Astrocyte (in vitro differentiated cells and primary cell): Measurements from ENCODE around the gene PRKCA. TPM values are rescaled to one million over a fixed set of nuclear protein-coding genes. Genes with fewer than 3 reads are reported as not detected.

Source experiments
- DNase-seq: peaks from one replicate; pipeline ENCODE4 v3.0.0-alpha.2; 2010; ENCODE audit warnings: low read depth
- FAIRE-seq: peaks from 2 replicates; lab custom pipeline; 2011; peaks lifted over from hg19 to GRCh38; lab: Jason Lieb, UNC
- H2AFZ ChIP-seq: 2 replicates; pipeline ENCODE4 v1.6.0; 2012; ENCODE audit warnings: low read depth, low read length, inconsistent platforms
- H3K27ac ChIP-seq: 2 replicates; pipeline ENCODE4 v1.5.1; 2011; ENCODE audit warnings: low read depth, low read length, inconsistent platforms
- H3K27me3 ChIP-seq: 2 replicates; pipeline ENCODE4 v1.6.0; 2011; ENCODE audit warnings: low read length, inconsistent platforms; ENCODE audit not compliant: insufficient read depth
- H3K36me3 ChIP-seq: 2 replicates; pipeline ENCODE4 v1.5.1; 2011; ENCODE audit warnings: low read length, inconsistent platforms; ENCODE audit not compliant: insufficient read depth
- H3K4me1 ChIP-seq: 2 replicates; pipeline ENCODE4 v1.5.1; 2011; ENCODE audit warnings: low read length, inconsistent platforms; ENCODE audit not compliant: insufficient read depth
- H3K4me2 ChIP-seq: 2 replicates; pipeline ENCODE4 v1.6.0; 2012; ENCODE audit warnings: low read length, inconsistent platforms
- H3K4me3 ChIP-seq: 2 replicates; pipeline ENCODE4 v1.5.1; 2011; ENCODE audit warnings: low read depth, mild to moderate bottlenecking, low read length, inconsistent platforms; ENCODE audit not compliant: insufficient read depth
- H3K79me2 ChIP-seq: 2 replicates; pipeline ENCODE4 v1.6.0; 2012; ENCODE audit warnings: mild to moderate bottlenecking, low read length, inconsistent platforms; ENCODE audit not compliant: insufficient read depth
- H3K9ac ChIP-seq: 2 replicates; pipeline ENCODE4 v1.6.0; 2012; ENCODE audit warnings: mild to moderate bottlenecking, low read length, inconsistent platforms
- H3K9me3 ChIP-seq: 2 replicates; pipeline ENCODE4 v1.5.1; 2012; ENCODE audit warnings: low read depth, mild to moderate bottlenecking, low read length, inconsistent platforms; ENCODE audit not compliant: insufficient read depth
- H4K20me1 ChIP-seq: 2 replicates; pipeline ENCODE4 v1.6.0; 2012; ENCODE audit warnings: low read length, inconsistent platforms; ENCODE audit not compliant: insufficient read depth
- H3K27ac Mint-ChIP-seq: one replicate; pipeline ENCODE4 v1.8.0; 2021; ENCODE audit warnings: mild to moderate bottlenecking, mixed read lengths; ENCODE audit not compliant: unreplicated experiment
- H3K27me3 Mint-ChIP-seq: one replicate; pipeline ENCODE4 v1.8.0; 2021; ENCODE audit warnings: low read depth, mixed read lengths; ENCODE audit not compliant: unreplicated experiment
- H3K36me3 Mint-ChIP-seq: one replicate; pipeline ENCODE4 v1.8.0; 2021; ENCODE audit warnings: low read depth, mixed read lengths; ENCODE audit not compliant: unreplicated experiment
- H3K4me1 Mint-ChIP-seq: one replicate; pipeline ENCODE4 v1.8.0; 2021; ENCODE audit warnings: low read depth, mixed read lengths; ENCODE audit not compliant: unreplicated experiment
- H3K4me3 Mint-ChIP-seq: one replicate; pipeline ENCODE4 v1.8.0; 2021; ENCODE audit warnings: mild to moderate bottlenecking, moderate library complexity, mixed read lengths; ENCODE audit not compliant: unreplicated experiment
- H3K9me3 Mint-ChIP-seq: one replicate; pipeline ENCODE4 v1.8.0; 2021; ENCODE audit warnings: mild to moderate bottlenecking, mixed read lengths; ENCODE audit not compliant: unreplicated experiment
- CTCF ChIP-seq: IDR thresholded peaks from 2 replicates; pipeline ENCODE4 v1.5.1; 2011; ENCODE audit warnings: low read depth, mild to moderate bottlenecking, inconsistent platforms, low read length, moderate library complexity; ENCODE audit not compliant: insufficient read depth
- EZH2 ChIP-seq: IDR thresholded peaks from 2 replicates; pipeline ENCODE4 v1.6.1; 2012; ENCODE audit warnings: mild to moderate bottlenecking, low read length, inconsistent platforms; ENCODE audit not compliant: insufficient read depth
- total RNA-seq: library from RNA; stranded (reverse); gene quantifications from 2 replicates; pipeline ENCODE4 v1.2.1, GENCODE V29; 2021

Gene PRKCA
- total RNA-seq, 1 donor from 2014 or later, result 49.9 TPM

- Mint-ChIP-seq H3K27ac (peak overlapping the region; percentile 82), H3K4me1 (peaks cover 35% of the 10 kb centered on the region)
- H2AFZ ChIP-seq, result no peak overlapping the region
Measured at GRCh38 chr17:66458782-66459181, 156.4 kb downstream of the PRKCA start.

DNA sequence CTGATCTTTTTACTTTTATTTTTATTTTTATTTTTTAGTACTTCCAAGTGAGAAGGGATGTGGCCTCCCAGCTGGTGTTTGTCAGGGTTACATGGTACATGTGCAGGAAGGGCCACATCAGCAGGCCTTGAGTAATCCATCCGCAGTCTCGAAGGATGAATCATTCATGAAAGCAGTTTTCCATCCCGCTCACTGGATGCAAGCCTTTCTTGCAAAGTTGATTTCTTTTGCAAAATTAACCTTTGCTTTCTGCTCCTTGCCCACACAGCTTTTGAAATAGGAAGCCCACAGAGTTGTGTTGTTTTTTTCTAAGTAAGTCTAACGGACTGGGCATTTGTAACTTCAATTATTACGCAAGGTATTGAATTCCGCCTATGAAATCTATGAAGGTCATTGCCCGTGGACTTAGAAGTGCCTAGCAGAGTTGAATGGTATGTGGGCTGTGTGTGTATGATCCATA lies 157.4 kb downstream of the PRKCA start:
- H3K79me2 ChIP-seq, result peaks cover 31% of the 10 kb centered on the region
- H3K27me3 ChIP-seq, result no peaks in the 10 kb centered on the region
- peak overlapping the region; percentile 96 for H3K27ac ChIP-seq
- Mint-ChIP-seq H3K4me1 (peaks cover 36% of the 10 kb centered on the region), H3K27ac (peak overlapping the region; percentile 82), H3K4me3 (no peak overlapping the region), H3K36me3 (peaks cover 17% of the 10 kb centered on the region), H3K9me3 (peaks cover 8% of the 10 kb centered on the region), H3K27me3 (no peaks in the 10 kb centered on the region)
- DNase-seq, result peak; percentile 98
- FAIRE-seq, result peak; percentile 78
- H3K4me2 ChIP-seq, result peak overlapping the region; percentile 75
- H2AFZ ChIP-seq, result no peak overlapping the region
- H3K9me3 ChIP-seq, result no peaks in the 10 kb centered on the region
- peak overlapping the region; percentile 6 for H3K4me3 ChIP-seq
- H3K9ac ChIP-seq, result peak overlapping the region; percentile 63
- TF ChIP-seq EZH2, result no peak
- no peaks in the 10 kb centered on the region for H4K20me1 ChIP-seq
- peaks cover 34% of the 10 kb centered on the region for H3K4me1 ChIP-seq
- H3K36me3 ChIP-seq, result no peaks in the 10 kb centered on the region

More at GRCh38 chr17:66458782-66459181, 156.4 kb downstream of the PRKCA start:
- H3K4me3 Mint-ChIP-seq, result no peak overlapping the region
- no peak for FAIRE-seq
- H3K79me2 ChIP-seq, result peaks cover 32% of the 10 kb centered on the region
- no peaks in the 10 kb centered on the region for H3K27me3 ChIP-seq
- H3K9me3 ChIP-seq, result no peaks in the 10 kb centered on the region
- H3K36me3 Mint-ChIP-seq, result peaks cover 17% of the 10 kb centered on the region
- peaks cover 35% of the 10 kb centered on the region for H3K4me1 ChIP-seq
- TF ChIP-seq EZH2 (no peak), CTCF (no peak)
- H3K4me3 ChIP-seq, result no peak overlapping the region
- no peak for DNase-seq
- H4K20me1 ChIP-seq, result no peaks in the 10 kb centered on the region
- H3K4me2 ChIP-seq, result no peak overlapping the region
- H3K27ac ChIP-seq, result peak overlapping the region; percentile 96
- H3K9me3 Mint-ChIP-seq, result peaks cover 8% of the 10 kb centered on the region
- H3K9ac ChIP-seq, result peak overlapping the region; percentile 63
- no peaks in the 10 kb centered on the region for H3K36me3 ChIP-seq
- H3K27me3 Mint-ChIP-seq, result no peaks in the 10 kb centered on the region

GRCh38 chr17:66460558-66460957 lies 158.1 kb downstream of the PRKCA start:
- Histone ChIP-seq H3K9me3 (no peaks in the 10 kb centered on the region), H3K4me2 (peak overlapping the region; percentile 75), H4K20me1 (no peaks in the 10 kb centered on the region), H3K4me3 (peak overlapping the region; percentile 6), H3K27me3 (no peaks in the 10 kb centered on the region), H2AFZ (no peak overlapping the region), H3K79me2 (peaks cover 32% of the 10 kb centered on the region), H3K9ac (peak overlapping the region; percentile 9), H3K27ac (peak overlapping the region; percentile 96), H3K4me1 (peaks cover 30% of the 10 kb centered on the region), H3K36me3 (no peaks in the 10 kb centered on the region)
- Mint-ChIP-seq H3K4me1 (peaks cover 42% of the 10 kb centered on the region), H3K27ac (peak overlapping the region; percentile 82), H3K36me3 (peaks cover 17% of the 10 kb centered on the region), H3K27me3 (no peaks in the 10 kb centered on the region), H3K4me3 (no peak overlapping the region), H3K9me3 (peaks cover 8% of the 10 kb centered on the region)
- no peak for TF ChIP-seq CTCF
- TF ChIP-seq EZH2, result no peak
- no peak for DNase-seq
- no peak for FAIRE-seq
